Skin of body (tissue), 2 donors: ENCODE results near the gene CCDC74B. TPM values are rescaled to one million over a fixed set of nuclear protein-coding genes. Genes with fewer than 3 reads are reported as not detected.
"Not testable (repeated sequence)": the region's sequence is repeated elsewhere in the genome, so short reads cannot be mapped to it uniquely, and the experiment has no call there.

ENCODE experiments used
- DNase-seq: peaks from one replicate; lab custom pipeline; 2025; lab: John Stamatoyannopoulos, UW
- total RNA-seq: library from RNA; depleted of rRNA; stranded (reverse); fragments of >200 nt; gene quantifications from one replicate; pipeline ENCODE4 v1.2.3, GENCODE V29; 2014

CCDC74B gene
- total RNA-seq, 1 donor from 2014 or later: 3.1 TPM

- no peak for DNase-seq
Observed at GRCh38 chr2:130150181-130151144, 5.6 kb upstream of the CCDC74B start.

DNA sequence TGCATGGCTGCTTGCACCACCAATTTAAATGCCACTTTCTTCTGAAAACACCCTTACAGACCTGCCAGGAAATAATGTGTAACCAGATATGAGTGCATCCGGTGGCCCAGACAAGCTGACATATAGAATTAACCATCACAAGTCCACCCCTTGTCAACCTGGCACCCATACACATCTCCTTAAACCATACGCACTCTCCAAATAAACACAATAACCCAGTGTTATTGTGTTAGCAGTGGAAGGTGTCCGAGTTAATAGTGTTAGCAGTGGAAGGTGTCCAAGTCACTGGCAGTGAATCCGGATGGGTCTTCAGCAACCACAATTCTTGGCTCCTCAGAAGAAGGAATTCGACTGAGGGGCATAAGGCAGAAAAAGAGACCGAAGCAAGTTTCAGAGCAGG, 3.6 kb upstream of the CCDC74B start:
- not testable (repeated sequence) for DNase-seq

GRCh38 chr2:130143266-130144039, 1.5 kb downstream of the CCDC74B start:
- DNase-seq: not testable (repeated sequence)

- not testable (repeated sequence) for DNase-seq
Observed at GRCh38 chr2:130142396-130143265, 2.3 kb downstream of the CCDC74B start.

GRCh38 chr2:130141645-130142370, 3.1 kb downstream of the CCDC74B start:
- DNase-seq: not testable (repeated sequence)

DNA sequence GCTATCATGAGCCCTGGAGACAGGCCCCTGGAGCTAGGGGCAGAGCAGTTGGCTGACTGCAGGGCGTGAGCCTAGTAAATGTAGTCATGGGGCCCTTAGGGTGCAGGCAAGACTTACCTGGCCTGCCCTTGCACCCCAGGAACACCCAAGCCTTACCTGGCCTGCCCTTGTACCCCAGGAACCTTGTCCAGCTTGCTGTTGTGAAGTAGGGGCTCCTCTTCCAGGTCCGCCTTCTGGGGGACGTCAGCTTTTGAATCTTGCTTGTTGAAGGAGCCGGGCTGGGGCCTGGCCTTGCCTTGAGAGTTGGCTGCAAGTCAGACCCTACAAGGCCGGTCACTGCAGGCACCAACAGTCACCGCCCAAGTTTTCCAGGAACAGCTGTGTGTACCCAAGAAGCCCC, 3.9 kb downstream of the CCDC74B start:
- DNase-seq: not testable (repeated sequence)

DNA sequence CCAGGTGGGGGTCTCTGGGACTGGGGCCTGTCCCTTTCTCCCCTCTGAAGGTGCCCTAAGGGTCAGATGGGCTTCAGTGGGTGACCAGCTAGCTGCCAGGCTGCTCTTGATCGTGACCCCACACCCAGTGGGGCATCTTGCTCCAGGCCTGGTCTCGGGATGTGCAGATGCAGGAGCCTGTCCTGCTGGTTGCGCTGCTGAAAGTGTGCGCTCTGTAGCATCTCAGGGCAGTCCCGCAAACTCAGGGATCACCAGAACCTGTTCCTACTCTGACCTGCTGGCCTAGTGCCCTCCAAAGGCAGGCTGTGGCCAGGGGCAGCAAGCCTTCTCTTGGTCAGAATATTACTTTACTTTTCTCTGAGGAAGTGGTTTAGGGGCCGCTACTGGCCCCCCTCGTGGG, 4.4 kb downstream of the CCDC74B start:
- DNase-seq: not testable (repeated sequence)

- DNase-seq: not testable (repeated sequence)
Observed at GRCh38 chr2:130139331-130140280, 5.3 kb downstream of the CCDC74B start.

DNA sequence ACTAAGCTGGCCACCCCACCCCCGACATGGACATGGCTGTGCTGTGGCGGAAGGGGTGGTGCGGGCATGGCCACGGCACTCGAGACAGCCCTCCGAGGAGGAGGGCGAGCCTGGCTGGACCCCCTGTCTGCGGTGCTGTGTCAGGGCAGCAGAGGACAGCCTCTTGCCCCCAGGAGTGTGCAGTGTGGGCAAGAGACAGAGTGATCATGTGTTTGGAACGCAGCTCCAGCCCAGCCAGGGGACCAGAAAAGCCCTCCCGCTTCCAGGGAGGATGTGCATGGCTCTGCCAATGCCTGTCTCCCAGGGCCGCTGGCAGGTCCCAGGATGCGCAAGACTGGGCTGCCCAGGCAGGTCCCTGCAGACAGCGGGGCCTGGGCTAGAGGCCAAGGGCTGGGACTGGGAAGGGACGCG, 6.1 kb downstream of the CCDC74B start:
- not testable (repeated sequence) for DNase-seq

- not testable (repeated sequence) for DNase-seq
Observed at GRCh38 chr2:130138326-130138725, 6.6 kb downstream of the CCDC74B start.

DNA sequence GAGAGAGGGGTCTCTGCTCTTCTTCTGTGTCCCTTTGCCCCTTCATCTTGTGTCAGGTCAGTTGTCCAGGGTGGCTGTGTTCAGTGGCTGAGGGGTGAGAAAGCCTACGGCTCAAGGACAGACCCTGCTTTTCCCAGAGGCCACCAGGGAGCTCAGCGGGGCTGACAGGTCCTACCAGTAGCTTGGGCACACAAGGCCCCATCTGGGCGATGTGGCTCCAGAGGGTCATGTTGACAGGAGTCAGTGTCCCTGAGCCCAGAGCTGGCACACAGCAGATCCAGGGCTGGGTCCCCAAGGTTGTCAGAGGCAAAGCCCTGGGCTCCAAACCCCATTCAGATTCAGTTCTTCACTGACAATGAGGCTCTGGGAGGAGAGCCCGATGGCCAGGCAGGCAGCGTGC, 7.8 kb downstream of the CCDC74B start:
- DNase-seq: not testable (repeated sequence)

GRCh38 chr2:130136546-130136945, 8.4 kb downstream of the CCDC74B start:
- DNase-seq: not testable (repeated sequence)

DNA sequence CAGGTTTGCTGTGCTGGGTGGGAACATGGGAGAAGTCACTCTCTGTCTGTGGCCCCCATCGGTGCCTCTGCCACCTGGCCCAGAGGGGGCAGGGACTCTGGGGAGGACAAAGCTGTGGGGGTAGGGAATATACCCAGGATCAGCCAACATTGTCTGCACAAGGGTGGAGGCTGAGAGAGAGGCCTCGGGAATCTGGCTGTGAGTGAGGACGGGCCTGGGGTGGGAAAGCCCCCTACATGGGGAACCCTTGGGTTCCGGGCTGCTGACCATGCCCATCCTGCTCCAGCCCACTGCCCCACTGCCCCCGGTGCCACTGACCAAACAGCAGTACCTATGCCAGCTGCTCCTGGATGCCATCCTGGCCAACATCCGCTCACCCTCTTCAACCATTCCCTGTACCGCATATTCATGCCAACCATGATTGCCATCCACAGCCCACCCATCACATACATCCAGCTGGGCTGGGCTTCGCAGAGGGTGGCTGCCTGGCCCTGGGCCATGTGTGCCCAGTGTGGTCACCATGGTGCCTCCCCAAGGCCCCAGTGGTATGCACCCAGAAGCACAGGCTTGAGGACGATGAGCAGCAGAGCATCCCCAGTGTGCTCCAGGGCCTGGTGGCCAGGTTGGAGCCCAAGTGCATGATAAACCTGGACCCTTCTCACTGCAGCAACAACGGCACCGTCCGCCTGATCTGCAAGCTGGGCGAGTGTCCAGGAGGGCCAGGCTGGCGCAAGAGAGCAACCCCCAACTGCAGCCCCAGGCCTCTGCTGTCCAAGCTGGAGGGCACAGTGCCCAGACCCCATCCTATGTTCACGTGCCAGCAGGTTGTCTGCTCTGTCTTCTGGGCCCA, 9.0 kb downstream of the CCDC74B start:
- no peak for DNase-seq

DNA sequence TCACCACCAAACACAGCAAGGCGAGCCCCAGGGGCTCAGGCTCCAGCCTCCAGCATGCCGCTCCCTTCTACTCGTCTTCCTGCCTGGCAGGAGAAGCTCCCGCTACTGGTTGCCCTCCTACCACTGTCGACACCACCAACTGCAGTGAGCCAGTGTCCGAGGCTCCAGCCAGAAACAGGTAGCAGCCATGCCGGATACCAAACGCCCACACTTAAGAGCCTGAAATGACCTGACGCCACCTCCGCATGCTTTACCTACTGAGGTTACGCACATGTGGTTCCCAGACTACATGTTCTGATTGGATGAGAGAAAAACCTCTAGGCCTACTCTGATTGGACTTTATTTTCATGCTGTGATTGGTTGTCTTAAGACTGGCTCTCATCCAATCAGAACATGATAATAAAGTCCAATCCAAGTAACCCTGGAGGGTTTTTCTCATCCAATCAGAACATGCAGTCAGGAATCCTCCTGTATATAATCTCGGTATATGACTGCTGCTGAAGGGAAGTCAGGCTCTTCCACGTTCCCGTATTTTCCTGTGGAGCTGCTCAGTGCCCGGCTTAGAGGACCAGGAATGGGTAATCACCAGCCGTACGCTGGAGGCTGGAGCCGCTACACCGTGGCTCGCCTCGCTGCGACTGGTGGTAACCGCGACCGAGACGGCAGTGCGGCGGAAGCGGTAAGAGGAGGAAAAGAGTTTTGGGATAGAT, 15.6 kb downstream of the CCDC74B start, which contains the start of gene POTEF:
Gene POTEF, minus strand, starts transcription at position 103 of the 710 bp plus-strand sequence. CDS start 8,707 bp downstream, outside the sequence.
- DNase-seq: not testable (repeated sequence)

DNA sequence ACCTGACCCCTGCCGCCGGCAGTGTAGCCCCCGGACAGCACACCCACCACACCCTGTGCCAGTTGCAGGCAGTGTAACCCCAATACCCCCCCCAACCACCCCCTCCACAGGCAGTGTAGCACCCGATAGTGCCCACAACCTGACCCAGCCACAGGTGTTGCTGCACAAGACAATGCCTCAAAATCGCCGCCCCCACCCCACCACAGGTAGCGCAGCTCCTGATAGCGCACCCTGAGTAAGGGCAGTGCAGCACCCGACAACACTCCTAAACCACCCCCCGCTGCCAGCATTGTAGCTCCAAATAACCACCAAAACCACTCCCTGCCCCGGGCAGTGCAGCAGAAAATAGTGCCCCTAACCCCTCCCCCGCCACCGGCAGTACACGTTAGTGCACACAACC, 16.4 kb downstream of the CCDC74B start:
- DNase-seq: not testable (repeated sequence)

- DNase-seq: not testable (repeated sequence)
Observed at GRCh38 chr2:130127726-130128125, 17.2 kb downstream of the CCDC74B start.

DNA sequence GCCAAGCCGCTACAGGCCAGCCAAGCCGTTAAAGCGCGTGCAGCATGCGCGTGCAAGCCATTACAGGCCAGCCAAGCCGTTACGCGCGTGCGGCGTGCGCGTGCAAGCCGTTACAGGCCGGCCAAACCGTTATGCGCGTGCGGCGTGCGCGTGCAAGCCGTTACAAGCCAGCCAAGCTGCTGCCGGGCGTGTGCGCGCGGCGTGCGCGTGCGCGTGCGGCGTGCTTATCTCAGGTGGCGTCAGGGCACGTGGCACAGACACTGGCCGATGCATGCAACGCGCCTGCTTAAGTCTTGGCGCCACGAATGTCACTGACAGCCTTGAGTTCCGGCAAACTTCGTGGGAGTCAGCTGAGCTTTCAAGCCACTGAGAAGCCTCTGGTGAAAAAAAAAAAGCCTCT, 24.0 kb downstream of the CCDC74B start:
- not testable (repeated sequence) for DNase-seq
